Hepatocyte (in vitro differentiated cells): ENCODE results near the gene CTSD. TPM values are rescaled to one million over a fixed set of nuclear protein-coding genes. Genes with fewer than 3 reads are reported as not detected.
"Not testable (repeated sequence)": the region's sequence is repeated elsewhere in the genome, so short reads cannot be mapped to it uniquely, and the experiment has no call there.

Experiments
- DNase-seq: peaks from one replicate; pipeline ENCODE4 v3.0.0-alpha.2; 2016; ENCODE audit warnings: low spot score
- H2AFZ ChIP-seq: fragments of 200-600 bp; sonication (generic); 2 replicates; pipeline ENCODE4 v1.6.0; 2016; ENCODE audit warnings: antibody characterized with exemption, mild to moderate bottlenecking
- H3K27ac ChIP-seq: fragments of 200-600 bp; sonication (generic); 2 replicates; pipeline ENCODE4 v1.5.1; 2016; ENCODE audit warnings: mild to moderate bottlenecking
- H3K27me3 ChIP-seq: fragments of 200-600 bp; sonication (generic); 2 replicates; pipeline ENCODE4 v1.6.1; 2016
- H3K36me3 ChIP-seq: fragments of 200-600 bp; sonication (generic); replicated peaks from 2 replicates; pipeline ENCODE4 v1.5.1; 2016; ENCODE audit warnings: low read depth; ENCODE audit not compliant: insufficient read depth
- H3K4me1 ChIP-seq: fragments of 200-600 bp; sonication (generic); 2 replicates; pipeline ENCODE4 v1.5.1; 2016; ENCODE audit warnings: mild to moderate bottlenecking, moderate library complexity; ENCODE audit not compliant: insufficient read depth
- H3K4me2 ChIP-seq: fragments of 200-600 bp; sonication (generic); 2 replicates; pipeline ENCODE4 v1.6.0; 2016
- H3K4me3 ChIP-seq: fragments of 200-600 bp; sonication (generic); 2 replicates; pipeline ENCODE4 v1.5.1; 2016; ENCODE audit warnings: mild to moderate bottlenecking
- H3K79me2 ChIP-seq: fragments of 200-600 bp; sonication (generic); 2 replicates; pipeline ENCODE4 v1.6.0; 2017; ENCODE audit warnings: mild to moderate bottlenecking
- H3K9me2 ChIP-seq: fragments of 200-600 bp; sonication (generic); replicated peaks from 2 replicates; pipeline ENCODE4 v1.6.0; 2017; ENCODE audit warnings: mild to moderate bottlenecking; ENCODE audit not compliant: insufficient read depth
- H3K9me3 ChIP-seq: fragments of 200-600 bp; sonication (generic); 2 replicates; pipeline ENCODE4 v1.5.1; 2016; ENCODE audit warnings: low read depth, mild to moderate bottlenecking
- H4K20me1 ChIP-seq: fragments of 200-600 bp; sonication (generic); 2 replicates; pipeline ENCODE4 v1.6.0; 2016; ENCODE audit warnings: mild to moderate bottlenecking; ENCODE audit not compliant: insufficient read depth, poor library complexity, severe bottlenecking
- EZH2 ChIP-seq: fragments of 200-600 bp; sonication (generic); IDR thresholded peaks from 2 replicates; pipeline ENCODE4 v1.6.1; 2016; ENCODE audit warnings: antibody characterized with exemption, mild to moderate bottlenecking, borderline replicate concordance
- EZH2phosphoT487 ChIP-seq: fragments of 200-600 bp; sonication (generic); IDR thresholded peaks from one replicate; pipeline ENCODE4 v1.6.1; 2018; ENCODE audit warnings: antibody characterized with exemption, mild to moderate bottlenecking, low read depth, moderate library complexity; ENCODE audit not compliant: unreplicated experiment, severe bottlenecking
- WGBS: methylation state at CpG from one replicate; pipeline ENCODE4 v1.1.6; 2016; ENCODE audit warnings: low lambda C conversion rate; ENCODE audit errors: missing lambda C conversion rate; 5-methylcytosine and 5-hydroxymethylcytosine counted together
- polyA plus RNA-seq: library from polyadenylated mRNA; unstranded; fragments of >200 nt; fragmentation: Nextera tagmentation; extraction: Ambion mirVana; gene quantifications from 2 replicates; pipeline ENCODE4 v1.2.1, GENCODE V29; 2016
- total RNA-seq: library from RNA; depleted of rRNA; stranded (reverse); fragments of >200 nt; gene quantifications from 2 replicates; pipeline ENCODE4 v1.2.3, GENCODE V29; 2014
- TF ChIP-seq, protein P1 (sequence below): fragments of 200-600 bp; sonication (generic); IDR thresholded peaks from 2 replicates; pipeline ENCODE4 v1.5.1; 2016; ENCODE audit warnings: antibody characterized with exemption, mild to moderate bottlenecking; ENCODE audit not compliant: poor library complexity

CTSD gene
- total and polyA plus RNA-seq, 2 experiments from 2014 or later = 562 to 1,283 TPM

DNA sequence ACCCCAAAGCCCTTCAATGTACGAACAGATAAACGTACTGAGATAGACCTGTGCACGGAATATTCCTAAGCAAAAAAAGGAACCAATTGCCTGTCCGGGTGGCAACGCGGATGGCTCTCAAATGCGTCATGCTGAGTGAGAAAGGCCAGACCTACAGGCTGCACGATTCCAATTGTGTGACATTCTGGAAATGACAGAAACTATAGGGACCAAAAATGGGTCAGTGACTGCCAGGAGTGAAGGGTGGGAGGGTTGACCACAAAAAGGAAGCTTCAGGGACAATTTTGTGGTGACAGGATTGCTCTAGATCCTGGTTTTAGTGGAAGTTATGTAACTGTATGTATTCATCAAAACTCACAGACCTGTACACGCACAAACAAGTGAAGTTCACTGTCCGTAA is 47.0 kb upstream of the CTSD start:
- H2AFZ ChIP-seq = no peak overlapping the region
- no peaks in the 10 kb centered on the region for H3K79me2 ChIP-seq
- no peaks in the 10 kb centered on the region for H3K9me3 ChIP-seq
- no peaks in the 10 kb centered on the region for H3K27me3 ChIP-seq
- no peaks in the 10 kb centered on the region for H4K20me1 ChIP-seq
- no peaks in the 10 kb centered on the region for H3K9me2 ChIP-seq
- H3K4me3 ChIP-seq = no peak overlapping the region
- no peak overlapping the region for H3K4me2 ChIP-seq
- 88% methylated on average over 10 of the region's 10 CpGs for WGBS
- no peak for TF ChIP-seq EZH2phosphoT487
- no peak for TF ChIP-seq EZH2
- TF ChIP-seq, protein P1, sequence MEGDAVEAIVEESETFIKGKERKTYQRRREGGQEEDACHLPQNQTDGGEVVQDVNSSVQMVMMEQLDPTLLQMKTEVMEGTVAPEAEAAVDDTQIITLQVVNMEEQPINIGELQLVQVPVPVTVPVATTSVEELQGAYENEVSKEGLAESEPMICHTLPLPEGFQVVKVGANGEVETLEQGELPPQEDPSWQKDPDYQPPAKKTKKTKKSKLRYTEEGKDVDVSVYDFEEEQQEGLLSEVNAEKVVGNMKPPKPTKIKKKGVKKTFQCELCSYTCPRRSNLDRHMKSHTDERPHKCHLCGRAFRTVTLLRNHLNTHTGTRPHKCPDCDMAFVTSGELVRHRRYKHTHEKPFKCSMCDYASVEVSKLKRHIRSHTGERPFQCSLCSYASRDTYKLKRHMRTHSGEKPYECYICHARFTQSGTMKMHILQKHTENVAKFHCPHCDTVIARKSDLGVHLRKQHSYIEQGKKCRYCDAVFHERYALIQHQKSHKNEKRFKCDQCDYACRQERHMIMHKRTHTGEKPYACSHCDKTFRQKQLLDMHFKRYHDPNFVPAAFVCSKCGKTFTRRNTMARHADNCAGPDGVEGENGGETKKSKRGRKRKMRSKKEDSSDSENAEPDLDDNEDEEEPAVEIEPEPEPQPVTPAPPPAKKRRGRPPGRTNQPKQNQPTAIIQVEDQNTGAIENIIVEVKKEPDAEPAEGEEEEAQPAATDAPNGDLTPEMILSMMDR = no peak
- peaks cover 6% of the 10 kb centered on the region for H3K4me1 ChIP-seq
- no peak overlapping the region for H3K27ac ChIP-seq
- no peak for DNase-seq
- H3K36me3 ChIP-seq = no peaks in the 10 kb centered on the region

DNA sequence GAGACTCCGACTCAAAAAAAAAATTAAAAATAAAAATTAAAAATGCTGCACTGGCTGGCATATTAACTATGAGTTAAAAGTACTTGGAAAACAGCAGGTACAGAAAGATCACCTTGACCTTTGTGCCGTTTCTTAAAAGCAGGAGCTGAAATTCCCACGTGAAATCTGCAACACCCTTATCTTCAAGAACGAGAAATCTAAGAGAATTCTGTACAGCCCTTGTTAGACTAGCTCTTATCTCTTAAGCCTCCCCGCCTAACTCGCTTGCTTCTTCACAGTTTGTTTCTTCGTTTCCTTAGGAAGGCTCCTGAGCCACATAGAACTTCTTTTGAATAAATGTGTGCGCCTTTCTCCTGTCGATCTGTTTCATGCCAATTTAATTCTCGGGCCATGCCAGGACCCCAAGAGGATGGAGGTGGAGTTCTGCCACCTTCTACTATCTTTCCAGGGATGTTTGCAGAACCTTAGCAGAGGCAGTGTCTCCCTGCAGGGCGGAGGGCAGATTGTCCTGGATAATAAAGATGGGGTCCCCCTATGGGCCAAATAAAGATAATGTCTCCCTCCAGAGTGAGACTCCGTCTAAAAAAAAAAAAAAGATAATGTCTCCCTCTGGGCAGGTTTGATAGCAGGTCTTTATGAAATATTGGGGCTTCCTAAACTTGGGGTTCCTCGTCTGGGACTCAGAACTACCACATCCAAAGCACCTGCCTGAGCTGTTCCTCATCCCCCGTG is 43.7 kb upstream of the CTSD start:
- Histone ChIP-seq H3K4me3 (no peak overlapping the region), H4K20me1 (no peaks in the 10 kb centered on the region), H3K36me3 (no peaks in the 10 kb centered on the region), H3K27me3 (no peaks in the 10 kb centered on the region), H3K27ac (no peak overlapping the region), H2AFZ (no peak overlapping the region), H3K9me2 (no peaks in the 10 kb centered on the region), H3K4me2 (peak overlapping the region; percentile 62), H3K9me3 (no peaks in the 10 kb centered on the region), H3K79me2 (no peaks in the 10 kb centered on the region), H3K4me1 (peaks cover 6% of the 10 kb centered on the region)
- DNase-seq = peak; percentile 37
- 49% methylated on average over 14 of the region's 14 CpGs for WGBS
- TF ChIP-seq, protein P1 = no peak
- TF ChIP-seq EZH2 = no peak

DNA sequence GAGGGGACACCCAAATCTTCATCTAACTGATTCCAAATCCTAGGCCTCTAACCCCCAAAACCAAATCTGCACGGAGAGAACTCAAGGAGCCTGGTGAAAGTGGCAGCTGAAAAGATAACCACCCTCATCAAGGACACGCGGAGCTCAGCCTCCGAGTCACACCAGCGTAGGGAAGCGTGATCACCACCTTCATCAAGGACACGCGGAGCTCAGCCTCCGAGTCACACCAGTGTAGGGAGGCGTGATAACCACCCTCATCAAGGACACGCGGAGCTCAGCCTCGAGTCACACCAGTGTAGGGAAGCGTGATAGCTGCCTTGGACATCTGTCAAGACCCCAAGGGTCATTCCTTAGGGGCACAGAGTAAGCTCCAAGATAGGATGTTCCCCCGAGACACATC is 41.8 kb upstream of the CTSD start:
- DNase-seq = no peak

DNA sequence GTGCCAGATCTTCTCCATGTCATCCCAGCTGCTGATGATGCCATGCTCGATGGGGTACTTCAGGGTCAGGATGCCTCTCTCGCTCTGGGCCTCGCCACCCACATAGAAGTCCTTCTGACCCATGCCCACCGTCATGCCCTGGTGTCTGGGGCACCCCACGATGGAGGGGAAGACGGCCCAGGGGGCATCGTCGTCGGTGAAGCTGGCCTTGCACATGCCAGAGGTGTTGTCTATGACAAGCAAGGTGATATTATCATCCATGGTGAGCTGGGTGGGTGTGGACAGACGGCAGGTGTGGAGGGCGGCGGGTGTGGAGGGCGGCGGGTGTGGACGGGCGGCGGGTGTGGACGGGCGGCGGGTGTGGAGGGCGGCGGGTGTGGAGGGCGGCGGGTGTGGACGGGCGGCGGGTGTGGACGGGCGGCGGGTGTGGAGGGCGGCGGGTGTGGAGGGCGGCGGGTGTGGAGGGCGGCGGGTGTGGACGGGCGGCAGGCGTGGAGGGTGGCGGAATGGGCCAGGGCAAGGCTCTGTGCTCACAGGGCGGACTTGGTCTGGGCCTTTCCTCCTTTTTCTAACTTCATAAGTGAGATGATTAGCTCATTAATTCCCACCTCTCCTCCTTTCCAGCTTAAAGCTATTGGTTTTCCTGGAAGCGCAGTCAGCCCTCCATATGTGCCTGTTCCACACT is 40.2 kb upstream of the CTSD start:
- not testable (repeated sequence) for H3K27me3 ChIP-seq

More for the DNA sequence above, 41.8 kb upstream of the CTSD start:
- Histone ChIP-seq H4K20me1 (no peaks in the 10 kb centered on the region), H3K4me2 (no peak overlapping the region), H3K27ac (no peak overlapping the region), H3K27me3 (no peaks in the 10 kb centered on the region), H3K4me1 (peaks cover 11% of the 10 kb centered on the region), H3K79me2 (no peaks in the 10 kb centered on the region), H2AFZ (no peak overlapping the region), H3K9me3 (no peaks in the 10 kb centered on the region), H3K36me3 (no peaks in the 10 kb centered on the region), H3K9me2 (no peaks in the 10 kb centered on the region), H3K4me3 (no peak overlapping the region)
- TF ChIP-seq, protein P1 = no peak
- TF ChIP-seq EZH2 (no peak), EZH2phosphoT487 (no peak)
- WGBS = 97% methylated on average over 15 of the region's 15 CpGs

More for the DNA sequence above, 40.2 kb upstream of the CTSD start:
- not testable (repeated sequence) for H3K79me2 ChIP-seq, H3K9me2 ChIP-seq, H2AFZ ChIP-seq, H3K4me2 ChIP-seq, H3K4me3 ChIP-seq, H3K27ac ChIP-seq, H4K20me1 ChIP-seq, H3K36me3 ChIP-seq, H3K9me3 ChIP-seq, DNase-seq
- 94% methylated on average over 10 of the region's 42 CpGs for WGBS
- peaks cover 11% of the 10 kb centered on the region for H3K4me1 ChIP-seq
